Memory B cell (primary cell): ENCODE results near the gene NT5DC2.
"Not testable (repeated sequence)": the region's sequence is repeated elsewhere in the genome, so short reads cannot be mapped to it uniquely, and the experiment has no call there.

Experiments used
- ATAC-seq: fragments of 150-1000 bp; cut with Tn5 transposase; 2 replicates; pipeline ENCODE4 v1.10.0; 2021; ENCODE audit warnings: low read depth, mild to moderate bottlenecking, moderate library complexity
- DNase-seq, 2 donors: peaks; one replicate each; pipeline ENCODE4 v3.0.0; 2022; ENCODE audit warnings: low spot score in 2 of 2
- H3K27ac Mint-ChIP-seq: one replicate; pipeline ENCODE4 v1.8.0; 2022; ENCODE audit warnings: mild to moderate bottlenecking, moderate library complexity, mixed read lengths
- H3K27me3 Mint-ChIP-seq: one replicate; pipeline ENCODE4 v1.8.0; 2022; ENCODE audit warnings: mixed read lengths
- H3K36me3 Mint-ChIP-seq: one replicate; pipeline ENCODE4 v1.8.0; 2022; ENCODE audit warnings: mild to moderate bottlenecking, mixed read lengths
- H3K4me1 Mint-ChIP-seq: one replicate; pipeline ENCODE4 v1.8.0; 2022; ENCODE audit warnings: mixed read lengths
- H3K4me3 Mint-ChIP-seq: one replicate; pipeline ENCODE4 v1.8.0; 2022; ENCODE audit warnings: mild to moderate bottlenecking, moderate library complexity, mixed read lengths
- H3K9me3 Mint-ChIP-seq: one replicate; pipeline ENCODE4 v1.8.0; 2022; ENCODE audit warnings: mixed read lengths

The NT5DC2 gene

DNA sequence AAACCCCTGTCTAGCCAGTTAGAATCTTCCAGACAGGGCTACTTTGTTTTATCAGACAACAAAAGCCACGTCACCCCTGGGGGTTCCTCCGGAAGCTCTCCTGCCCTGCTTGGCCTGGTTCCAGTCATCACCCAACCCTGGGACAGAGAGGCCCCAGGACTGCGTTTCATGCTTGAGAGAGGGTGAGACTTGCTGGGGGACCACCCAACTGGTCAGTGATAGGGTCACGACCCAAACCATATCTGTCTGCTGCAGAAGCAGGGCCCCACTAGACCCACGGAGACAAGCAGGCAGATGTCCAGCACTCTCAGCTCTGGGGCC is 1.2 kb downstream of the NT5DC2 start:
- Mint-ChIP-seq H3K9me3 (no peaks in the 10 kb centered on the region), H3K4me3 (peak overlapping the region; percentile 75), H3K4me1 (peaks cover 9% of the 10 kb centered on the region), H3K36me3 (no peaks in the 10 kb centered on the region), H3K27me3 (no peaks in the 10 kb centered on the region), H3K27ac (no peak overlapping the region)
- ATAC-seq (no peak), DNase-seq (no peak)

GRCh38 chr3:52531860-52532516 is 1.7 kb downstream of the NT5DC2 start:
- ATAC-seq = no peak
- Mint-ChIP-seq H3K9me3 (no peaks in the 10 kb centered on the region), H3K36me3 (no peaks in the 10 kb centered on the region), H3K4me3 (no peak overlapping the region), H3K4me1 (peaks cover 6% of the 10 kb centered on the region), H3K27ac (no peak overlapping the region), H3K27me3 (no peaks in the 10 kb centered on the region)
- DNase-seq = no peak

- Mint-ChIP-seq H3K4me3 (no peak overlapping the region), H3K27ac (no peak overlapping the region)
These were observed 2.5 kb downstream of the NT5DC2 start for GRCh38 chr3:52530918-52531826.

GRCh38 chr3:52529376-52530333 is 4.0 kb downstream of the NT5DC2 start:
- DNase-seq (no peak), ATAC-seq (no peak)
- no peaks in the 10 kb centered on the region for H3K36me3 Mint-ChIP-seq
- no peak overlapping the region for H3K4me3 Mint-ChIP-seq
- H3K27ac Mint-ChIP-seq = no peak overlapping the region
- peaks cover 4% of the 10 kb centered on the region for H3K4me1 Mint-ChIP-seq
- no peaks in the 10 kb centered on the region for H3K27me3 Mint-ChIP-seq
- no peaks in the 10 kb centered on the region for H3K9me3 Mint-ChIP-seq

More at GRCh38 chr3:52530918-52531826, 2.5 kb downstream of the NT5DC2 start:
- DNase-seq (no peak), ATAC-seq (no peak)
- no peaks in the 10 kb centered on the region for H3K27me3 Mint-ChIP-seq
- H3K9me3 Mint-ChIP-seq = no peaks in the 10 kb centered on the region
- H3K36me3 Mint-ChIP-seq = no peaks in the 10 kb centered on the region
- H3K4me1 Mint-ChIP-seq = peaks cover 6% of the 10 kb centered on the region

GRCh38 chr3:52528586-52529375 is 4.9 kb downstream of the NT5DC2 start:
- Mint-ChIP-seq H3K27ac (no peak overlapping the region), H3K4me3 (no peak overlapping the region), H3K27me3 (no peaks in the 10 kb centered on the region), H3K4me1 (peaks cover 4% of the 10 kb centered on the region), H3K36me3 (no peaks in the 10 kb centered on the region), H3K9me3 (no peaks in the 10 kb centered on the region)
- DNase-seq (no peak), ATAC-seq (no peak)

- H3K4me1 Mint-ChIP-seq = peaks cover 4% of the 10 kb centered on the region
- H3K36me3 Mint-ChIP-seq = no peaks in the 10 kb centered on the region
- no peak overlapping the region for H3K4me3 Mint-ChIP-seq
- H3K27me3 Mint-ChIP-seq = no peaks in the 10 kb centered on the region
- ATAC-seq (no peak), DNase-seq (no peak)
- H3K9me3 Mint-ChIP-seq = no peaks in the 10 kb centered on the region
- H3K27ac Mint-ChIP-seq = no peak overlapping the region
These were observed 5.7 kb downstream of the NT5DC2 start for GRCh38 chr3:52527732-52528585.

- Mint-ChIP-seq H3K4me3 (no peak overlapping the region), H3K9me3 (no peaks in the 10 kb centered on the region), H3K4me1 (no peaks in the 10 kb centered on the region), H3K27me3 (no peaks in the 10 kb centered on the region), H3K36me3 (no peaks in the 10 kb centered on the region), H3K27ac (no peak overlapping the region)
- no peak for DNase-seq
- no peak for ATAC-seq
These were observed 6.5 kb downstream of the NT5DC2 start for GRCh38 chr3:52527039-52527731.

GRCh38 chr3:52526671-52527038 is 7.0 kb downstream of the NT5DC2 start:
- not testable (repeated sequence) for H3K4me3 Mint-ChIP-seq, H3K36me3 Mint-ChIP-seq, ATAC-seq, H3K9me3 Mint-ChIP-seq, H3K4me1 Mint-ChIP-seq, H3K27me3 Mint-ChIP-seq, H3K27ac Mint-ChIP-seq, DNase-seq

DNA sequence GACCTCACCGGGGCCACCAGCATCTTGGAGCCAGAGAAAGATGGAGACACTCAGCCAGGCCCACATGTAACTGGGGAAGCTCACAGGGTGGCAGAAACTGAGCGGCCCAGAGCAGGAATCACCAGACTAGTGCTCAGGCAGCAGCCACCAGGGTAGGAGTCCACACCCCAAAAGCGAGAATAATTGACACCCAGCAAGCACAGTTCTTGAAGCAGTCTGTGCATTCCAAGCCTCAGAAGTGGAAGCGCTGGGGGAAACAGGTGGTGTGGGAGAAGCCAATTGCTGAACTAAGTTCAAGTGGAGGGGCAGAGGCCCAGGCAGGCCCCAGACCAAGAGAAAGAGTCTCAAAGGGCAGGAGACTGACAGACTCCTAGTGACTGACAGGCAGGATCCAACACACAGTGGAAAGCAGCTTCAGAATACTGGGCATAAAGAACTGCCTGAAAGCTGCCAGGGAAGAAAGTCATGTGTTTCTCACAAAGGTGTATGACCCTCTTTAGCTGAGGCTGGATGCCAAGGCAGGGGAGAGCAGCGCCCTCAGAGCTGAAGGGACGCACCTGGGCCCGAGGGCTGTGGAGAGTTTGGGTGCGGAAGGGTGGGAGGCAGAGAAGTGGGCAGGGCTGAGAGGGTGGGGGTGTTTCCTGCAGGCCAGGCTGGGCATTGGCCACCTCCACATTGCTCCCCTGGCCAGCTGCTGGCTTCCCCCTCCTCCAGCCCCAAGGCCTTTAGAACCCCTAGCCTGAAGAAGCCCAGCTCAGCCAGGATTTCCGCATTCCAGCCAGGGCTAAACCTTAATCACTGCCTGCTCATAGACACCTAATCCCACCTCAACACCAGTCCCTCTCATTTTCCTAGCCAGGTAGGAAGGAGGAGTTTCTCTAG is 7.7 kb downstream of the NT5DC2 start:
- H3K36me3 Mint-ChIP-seq = no peaks in the 10 kb centered on the region
- H3K4me3 Mint-ChIP-seq = no peak overlapping the region
- ATAC-seq (no peak), DNase-seq (no peak)
- H3K27ac Mint-ChIP-seq = no peak overlapping the region
- H3K27me3 Mint-ChIP-seq = no peaks in the 10 kb centered on the region
- no peaks in the 10 kb centered on the region for H3K4me1 Mint-ChIP-seq
- no peaks in the 10 kb centered on the region for H3K9me3 Mint-ChIP-seq

DNA sequence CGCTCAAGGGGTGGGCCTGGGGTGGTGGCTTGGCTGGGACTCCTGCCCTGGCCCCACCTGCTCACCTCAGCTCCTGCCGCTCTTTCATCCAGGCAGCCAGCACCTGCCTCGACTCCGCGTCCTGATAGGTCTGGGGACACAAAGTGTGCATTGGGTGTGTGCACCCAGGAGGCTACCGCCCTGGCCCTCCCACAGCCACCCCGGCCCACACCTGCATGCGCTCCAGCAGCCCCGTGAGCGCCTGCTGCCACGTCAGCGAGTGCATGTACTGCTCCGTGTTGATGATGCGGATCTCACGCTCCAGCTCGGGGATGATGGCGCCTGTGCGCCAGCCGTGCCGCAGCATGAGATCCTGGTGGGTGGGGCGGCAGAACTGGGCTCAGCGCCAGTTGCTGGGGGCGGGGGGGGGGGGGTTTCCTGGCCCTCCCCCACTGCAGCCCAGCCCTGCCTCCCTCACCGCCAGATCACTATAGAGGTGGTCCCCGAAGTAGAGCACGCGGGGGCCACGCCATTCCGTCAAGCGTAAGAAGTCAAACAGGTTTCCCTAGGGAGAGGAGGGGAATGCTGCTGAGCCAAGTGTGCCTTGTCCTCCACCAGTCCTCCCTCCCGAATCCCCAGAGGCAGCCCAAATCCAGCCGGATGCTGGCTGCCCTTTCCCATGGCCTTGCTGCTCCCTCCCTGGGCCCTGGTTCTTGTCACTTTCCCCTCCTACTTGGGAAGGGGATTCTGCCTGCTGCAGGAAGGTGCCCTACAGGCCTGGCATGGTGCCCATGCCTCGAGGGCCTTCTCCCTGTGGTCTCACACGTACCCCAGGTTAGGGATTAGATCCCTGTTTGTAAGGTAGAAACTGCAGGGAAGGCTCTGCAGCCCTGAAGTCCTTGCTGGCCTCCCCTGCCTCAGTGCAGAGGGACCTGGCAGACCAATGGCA is 8.6 kb downstream of the NT5DC2 start:
- Mint-ChIP-seq H3K4me3 (no peak overlapping the region), H3K27ac (no peak overlapping the region), H3K36me3 (no peaks in the 10 kb centered on the region), H3K4me1 (no peaks in the 10 kb centered on the region), H3K9me3 (no peaks in the 10 kb centered on the region), H3K27me3 (no peaks in the 10 kb centered on the region)
- no peak for DNase-seq
- no peak for ATAC-seq

- Mint-ChIP-seq H3K4me3 (no peak overlapping the region), H3K27me3 (no peaks in the 10 kb centered on the region), H3K27ac (no peak overlapping the region), H3K9me3 (no peaks in the 10 kb centered on the region), H3K4me1 (no peaks in the 10 kb centered on the region), H3K36me3 (no peaks in the 10 kb centered on the region)
- ATAC-seq = no peak
- DNase-seq = no peak
These were observed 9.4 kb downstream of the NT5DC2 start for GRCh38 chr3:52524258-52524751.
